Measurements from ENCODE around the gene BID. TPM values are rescaled to one million over a fixed set of nuclear protein-coding genes. Genes with fewer than 3 reads are reported as not detected.
A peak's percentile ranks its signal among the peaks of the same experiment; 100 is the strongest.

BID gene
- total RNA-seq, 1 donor from 2014 or later, result 16.6 TPM

GRCh38 chr22:17761138-17761488 is 13.2 kb downstream of the BID start:
- no peaks in the 10 kb centered on the region for H3K4me1 ChIP-seq
- H3K4me3 ChIP-seq, result no peak overlapping the region
- H3K4me2 ChIP-seq, result no peak overlapping the region
- H3F3A ChIP-seq (ENCODE audit: low read depth), result no peaks in the 10 kb centered on the region
- no peaks in the 10 kb centered on the region for H3K27me3 ChIP-seq
- H3K36me3 ChIP-seq, result no peaks in the 10 kb centered on the region
- DNase-seq (ENCODE audit: low spot score), result no peak
- no peak overlapping the region for H3K9ac ChIP-seq
- no peaks in the 10 kb centered on the region for H3K9me3 ChIP-seq (ENCODE audit: low read depth)
- Mint-ChIP-seq H3K4me1 (peaks cover 15% of the 10 kb centered on the region), H3K36me3 (no peaks in the 10 kb centered on the region), H3K27me3 (ENCODE audit: insufficient read depth, low read depth) (peaks cover 5% of the 10 kb centered on the region), H3K9me3 (peaks cover 5% of the 10 kb centered on the region), H3K27ac (no peak overlapping the region), H3K4me3 (no peak overlapping the region)
- H2AFZ ChIP-seq (replicated peaks), result no peak overlapping the region
- TF ChIP-seq EZH2 (IDR thresholded peaks at IDR 0.05), result no peak
- TF ChIP-seq CTCF (IDR thresholded peaks at IDR 0.05), result no peak
- TF ChIP-seq EZH2phosphoT487 (IDR thresholded peaks at IDR 0.05), result no peak
- no peaks in the 10 kb centered on the region for H3K79me2 ChIP-seq (ENCODE audit: low read depth)
- H4K20me1 ChIP-seq (ENCODE audit: low read depth), result no peaks in the 10 kb centered on the region
- no peak overlapping the region for H3K27ac ChIP-seq

DNA sequence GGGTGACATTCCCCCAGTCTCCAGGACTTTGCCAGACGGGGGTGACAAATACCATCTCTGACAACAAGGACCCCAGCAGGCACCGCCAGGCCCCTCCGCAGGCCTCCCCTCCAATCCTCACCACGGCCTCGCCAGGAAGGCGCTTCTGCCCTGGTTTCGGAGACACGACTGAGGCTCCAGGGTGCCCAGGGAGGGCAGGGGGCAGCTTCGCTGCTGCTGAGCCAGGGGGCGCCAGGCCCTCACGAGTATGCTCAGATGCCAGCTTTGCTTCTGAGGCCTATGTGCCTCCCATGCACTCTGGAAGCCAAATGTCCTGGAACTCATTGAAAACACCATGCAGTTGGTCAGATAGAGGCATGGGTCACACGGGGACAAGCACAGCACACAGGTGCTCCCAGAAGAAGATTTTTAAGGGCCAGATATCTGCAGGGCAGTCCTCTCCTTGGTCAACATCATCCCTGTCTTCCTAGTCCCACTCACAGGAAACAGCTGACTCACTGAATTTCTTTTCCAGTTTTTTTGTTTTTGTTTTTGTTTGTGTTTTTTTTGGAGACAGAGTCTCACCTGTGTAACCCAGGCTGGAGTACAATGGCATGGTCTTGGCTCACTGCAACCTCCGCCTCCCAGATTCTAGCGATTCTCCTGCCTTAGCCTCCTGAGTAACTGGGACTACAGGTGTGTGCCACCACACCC is 19.9 kb downstream of the BID start:
- Mint-ChIP-seq H3K9me3 (peaks cover 5% of the 10 kb centered on the region), H3K4me1 (peaks cover 2% of the 10 kb centered on the region), H3K4me3 (no peak overlapping the region), H3K27me3 (ENCODE audit: insufficient read depth, low read depth) (peaks cover 6% of the 10 kb centered on the region), H3K27ac (no peak overlapping the region), H3K36me3 (no peaks in the 10 kb centered on the region)
- H3K9me3 ChIP-seq (ENCODE audit: low read depth), result no peaks in the 10 kb centered on the region
- H3F3A ChIP-seq (ENCODE audit: low read depth), result peaks cover 2% of the 10 kb centered on the region
- H2AFZ ChIP-seq (replicated peaks), result no peak overlapping the region
- TF ChIP-seq EZH2phosphoT487 (IDR thresholded peaks at IDR 0.05), result no peak
- TF ChIP-seq CTCF (IDR thresholded peaks at IDR 0.05), result peak; percentile 51
- no peaks in the 10 kb centered on the region for H3K27me3 ChIP-seq
- no peaks in the 10 kb centered on the region for H3K4me1 ChIP-seq
- peak; percentile 62 for DNase-seq (ENCODE audit: low spot score)
- no peaks in the 10 kb centered on the region for H3K79me2 ChIP-seq (ENCODE audit: low read depth)
- H3K36me3 ChIP-seq, result no peaks in the 10 kb centered on the region
- no peaks in the 10 kb centered on the region for H4K20me1 ChIP-seq (ENCODE audit: low read depth)
- H3K9ac ChIP-seq, result no peak overlapping the region
- H3K4me3 ChIP-seq, result no peak overlapping the region
- no peak overlapping the region for H3K27ac ChIP-seq
- H3K4me2 ChIP-seq, result no peak overlapping the region

GRCh38 chr22:17753401-17753989 is 20.8 kb downstream of the BID start:
- H3K27ac Mint-ChIP-seq, result no peak overlapping the region
- Histone ChIP-seq H3K36me3 (no peaks in the 10 kb centered on the region), H3K79me2 (ENCODE audit: low read depth) (no peaks in the 10 kb centered on the region), H3K27ac (no peak overlapping the region), H4K20me1 (ENCODE audit: low read depth) (no peaks in the 10 kb centered on the region), H2AFZ (replicated peaks) (no peak overlapping the region), H3K4me1 (no peaks in the 10 kb centered on the region), H3K4me2 (no peak overlapping the region), H3K4me3 (no peak overlapping the region), H3F3A (ENCODE audit: low read depth) (peaks cover 4% of the 10 kb centered on the region), H3K9me3 (ENCODE audit: low read depth) (no peaks in the 10 kb centered on the region), H3K27me3 (no peaks in the 10 kb centered on the region), H3K9ac (no peak overlapping the region)
- peaks cover 2% of the 10 kb centered on the region for H3K9me3 Mint-ChIP-seq
- H3K27me3 Mint-ChIP-seq (ENCODE audit: insufficient read depth, low read depth), result peaks cover 5% of the 10 kb centered on the region
- DNase-seq (ENCODE audit: low spot score), result no peak
- TF ChIP-seq EZH2phosphoT487 (IDR thresholded peaks at IDR 0.05), result no peak
- TF ChIP-seq CTCF (IDR thresholded peaks at IDR 0.05), result no peak
- no peak for TF ChIP-seq EZH2 (IDR thresholded peaks at IDR 0.05)
- peaks cover 2% of the 10 kb centered on the region for H3K4me1 Mint-ChIP-seq
- no peaks in the 10 kb centered on the region for H3K36me3 Mint-ChIP-seq
- H3K4me3 Mint-ChIP-seq, result no peak overlapping the region

Measured in neural progenitor cell (in vitro differentiated cells).